HG03280 (cell line): ENCODE results near the gene FDXR.

Source experiments
- ATAC-seq: cut with Tn5 transposase; IDR thresholded peaks from one replicate; pipeline ENCODE4 v1.9.1; 2021; ENCODE audit warnings: mild to moderate bottlenecking, moderate library complexity; ENCODE audit not compliant: unreplicated experiment

The FDXR gene

DNA sequence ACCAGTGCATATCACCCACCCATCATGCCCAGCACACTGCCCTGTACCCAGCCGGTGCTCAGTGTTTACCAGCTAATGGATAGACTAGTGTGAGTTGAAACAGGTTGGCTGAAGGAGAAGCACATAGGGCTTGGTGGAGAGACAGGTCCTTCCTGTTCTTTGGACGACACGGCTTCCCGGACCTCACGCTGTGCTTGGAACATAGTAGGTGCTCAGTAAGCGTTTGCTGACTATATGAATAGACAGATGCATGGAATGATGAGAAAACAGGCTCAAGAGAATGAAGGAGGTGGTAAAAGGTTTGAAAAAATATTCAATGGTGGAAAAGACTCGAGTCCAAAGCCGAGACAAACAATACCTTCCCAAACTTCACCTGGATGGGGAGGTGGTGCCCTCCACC is 27.4 kb upstream of the FDXR start:
- ATAC-seq = no peak

DNA sequence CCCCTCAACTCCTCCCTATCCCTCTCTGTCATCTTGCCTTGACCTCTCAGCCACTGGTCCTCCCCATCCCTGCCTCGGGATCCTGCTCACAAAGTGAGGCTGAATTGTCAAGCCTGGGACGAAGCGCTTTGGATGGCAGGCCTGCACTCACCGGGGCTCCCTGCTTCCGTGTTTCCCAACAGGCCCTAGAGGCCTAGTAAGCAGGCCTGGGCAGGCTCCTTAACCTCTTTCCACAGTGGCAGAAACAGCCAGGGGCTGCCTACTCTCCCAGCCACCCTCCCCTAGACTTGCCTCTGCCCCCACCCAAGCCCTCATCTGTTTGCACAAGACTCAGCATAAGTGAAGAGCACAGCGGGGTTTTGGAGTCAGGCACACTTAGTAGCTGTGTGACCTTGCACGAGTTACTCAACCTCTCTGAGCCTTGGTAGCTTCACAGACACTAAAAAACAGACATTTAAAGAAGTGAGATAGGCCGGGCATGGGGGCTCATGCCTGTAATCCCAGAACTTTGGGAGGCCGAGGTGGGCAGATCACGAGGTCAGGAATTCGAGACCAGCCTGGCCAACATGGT is 25.7 kb upstream of the FDXR start:
- no peak for ATAC-seq

DNA sequence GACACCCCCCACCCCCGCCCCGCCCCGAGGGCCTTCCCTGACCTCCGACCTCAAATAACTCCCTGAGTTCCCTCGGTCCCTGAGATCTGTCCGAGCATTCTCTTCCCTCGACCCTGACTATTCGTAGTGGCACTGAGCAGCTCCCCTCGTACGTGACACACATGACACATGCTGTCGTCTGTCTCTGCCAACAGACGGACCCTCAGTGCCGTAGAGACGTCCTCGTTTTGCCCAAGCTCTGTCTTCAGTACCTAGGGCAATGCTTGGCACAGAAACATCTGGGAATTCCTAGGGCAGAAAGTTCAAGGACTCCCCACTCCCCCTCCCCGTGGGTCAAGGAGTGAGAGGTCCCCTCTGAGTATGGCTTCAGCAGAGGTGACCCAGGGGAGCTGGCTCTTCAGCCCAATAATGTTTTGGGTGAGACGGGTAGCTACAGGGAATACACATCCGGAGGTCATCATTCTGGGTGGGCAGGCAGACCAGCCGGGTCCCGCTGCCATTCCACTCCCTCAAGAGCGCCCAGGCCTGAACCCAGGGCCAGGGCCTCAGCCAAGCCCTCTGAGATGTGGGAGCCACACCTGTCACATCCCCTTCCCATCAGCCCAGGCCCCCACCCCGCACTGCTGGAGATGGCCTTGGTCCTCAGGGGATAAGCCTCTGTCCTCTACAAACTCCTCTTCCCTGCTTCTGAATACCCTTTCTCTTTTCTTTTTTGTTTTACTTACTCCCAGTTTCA is 21.3 kb upstream of the FDXR start:
- ATAC-seq = no peak

DNA sequence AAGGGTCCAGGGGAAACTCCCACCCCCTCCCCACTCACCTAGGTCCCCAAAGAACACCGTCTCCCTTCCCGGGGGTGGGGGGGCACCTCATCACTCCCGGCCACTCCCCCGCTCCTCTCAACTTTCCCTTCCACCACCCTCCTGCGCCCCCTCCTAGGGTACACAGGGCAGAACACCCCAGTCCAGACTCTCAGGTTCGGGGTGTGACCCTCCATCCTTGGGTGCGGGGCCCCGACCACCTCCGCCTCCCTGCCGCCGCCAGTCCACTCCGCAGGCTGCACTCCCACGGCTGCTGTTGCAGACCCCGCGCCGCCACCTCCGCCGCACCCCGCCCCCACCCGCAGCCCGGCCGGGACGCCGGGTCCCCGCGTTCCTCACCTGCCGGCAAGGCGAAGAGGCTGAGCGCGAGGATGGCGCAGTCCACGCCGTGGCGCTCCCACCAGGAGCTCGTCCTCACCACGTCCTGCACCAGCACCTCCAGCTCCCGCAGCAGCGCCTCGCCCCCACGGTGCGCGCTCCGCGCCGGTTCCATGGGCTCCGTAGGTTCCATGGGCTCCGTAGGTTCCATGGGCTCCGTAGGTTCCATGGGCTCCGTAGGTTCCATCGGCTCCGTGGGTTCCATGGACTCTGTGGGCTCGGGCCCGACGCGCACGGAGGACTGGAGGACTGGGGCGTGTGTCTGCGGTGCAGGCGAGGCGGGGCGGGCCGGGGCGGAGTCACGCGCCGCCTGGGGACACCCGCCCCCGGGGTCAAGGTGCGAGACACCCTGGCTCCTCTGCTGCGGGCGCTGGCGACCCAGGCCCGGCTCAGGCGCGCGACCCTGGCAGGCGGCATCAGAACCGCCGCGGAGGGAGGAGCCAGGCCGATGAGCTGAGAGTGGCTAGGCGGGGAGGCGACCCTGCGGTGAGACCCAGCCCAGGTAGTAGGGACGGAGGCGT is 20.4 kb upstream of the FDXR start, which contains the start of gene FADS6:
Gene FADS6, minus strand, starts transcription at position 660 of the 938 bp plus-strand sequence. Its CDS starts 38 bp downstream, at position 622.
- no peak for ATAC-seq

DNA sequence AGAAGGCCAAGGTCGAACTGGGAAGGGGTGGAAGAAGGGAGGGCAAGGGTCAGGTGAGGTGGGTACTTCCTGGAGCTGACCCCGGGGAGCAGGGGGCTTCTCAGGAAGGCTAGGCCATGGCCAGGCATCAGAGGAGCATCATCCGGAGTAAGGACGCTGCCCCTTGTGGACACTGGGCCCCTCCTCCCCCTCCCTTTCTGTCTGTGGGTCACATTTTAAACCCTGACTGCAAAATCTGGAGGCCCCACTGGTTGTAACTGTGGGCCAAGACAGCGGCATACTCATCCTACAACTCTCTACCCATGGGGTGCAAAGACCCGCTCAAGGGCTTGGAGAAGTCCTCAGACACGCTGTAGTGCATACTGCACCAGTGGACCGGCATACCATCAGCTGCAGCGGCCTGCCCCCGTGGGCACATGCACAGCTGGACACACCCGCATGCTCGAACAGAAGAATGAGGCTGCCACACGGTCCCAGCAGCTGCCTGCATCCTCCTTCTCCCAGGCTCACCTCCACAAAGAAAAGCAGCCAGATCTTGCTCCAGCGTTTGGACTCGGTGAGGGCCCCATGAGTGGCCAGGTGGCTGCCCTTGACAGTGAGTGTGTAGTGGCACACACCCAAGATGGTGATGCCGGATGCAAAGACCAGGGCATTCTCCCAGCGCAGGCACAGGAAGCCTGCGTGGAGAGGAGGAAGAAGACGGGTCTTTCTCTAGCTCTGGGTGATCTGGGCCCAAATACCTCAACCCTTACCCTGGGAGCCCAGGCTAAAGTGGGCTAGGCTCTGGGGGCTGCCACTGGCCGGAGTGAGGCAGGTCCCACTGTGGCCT is 19.4 kb upstream of the FDXR start:
- no peak for ATAC-seq

DNA sequence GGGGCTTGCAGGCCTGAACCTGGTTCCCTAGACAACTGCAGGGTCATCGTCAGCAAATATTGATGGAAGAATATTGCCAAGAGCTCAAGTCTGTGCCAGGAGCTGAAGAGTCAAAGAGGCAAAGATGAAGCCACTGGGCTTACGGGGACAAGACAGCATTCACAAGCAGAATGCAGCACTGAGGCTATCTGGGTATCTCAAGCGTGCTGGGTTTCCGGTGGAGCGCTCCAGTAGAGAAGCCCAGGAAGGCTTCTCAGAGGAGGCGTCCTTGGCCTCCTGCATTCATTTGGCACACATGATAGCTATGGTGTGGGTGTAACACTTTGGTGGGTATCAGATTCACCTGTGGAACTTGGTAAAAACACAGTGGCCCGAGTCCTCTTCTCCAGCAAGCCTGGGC is 17.8 kb upstream of the FDXR start:
- no peak for ATAC-seq

DNA sequence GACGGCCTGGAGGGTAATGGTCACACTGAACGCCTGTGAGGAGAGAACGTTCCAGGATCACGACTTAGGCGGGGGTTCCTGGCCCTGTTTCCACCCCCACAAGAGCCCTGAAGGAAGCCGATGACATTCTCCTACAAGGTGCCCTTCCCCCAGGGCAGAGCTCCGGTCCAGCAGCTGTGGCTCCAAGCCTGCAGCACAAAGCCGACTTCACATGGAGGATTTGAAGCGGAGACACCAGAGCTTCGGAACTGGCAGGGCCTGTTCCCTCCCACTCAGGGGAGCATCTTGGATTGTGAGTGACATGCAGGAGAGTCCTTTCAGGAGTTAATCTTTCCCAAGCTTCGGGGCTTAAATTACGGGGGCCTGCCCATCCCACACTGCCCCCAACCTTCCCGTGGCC is 15.7 kb upstream of the FDXR start:
- ATAC-seq = no peak

DNA sequence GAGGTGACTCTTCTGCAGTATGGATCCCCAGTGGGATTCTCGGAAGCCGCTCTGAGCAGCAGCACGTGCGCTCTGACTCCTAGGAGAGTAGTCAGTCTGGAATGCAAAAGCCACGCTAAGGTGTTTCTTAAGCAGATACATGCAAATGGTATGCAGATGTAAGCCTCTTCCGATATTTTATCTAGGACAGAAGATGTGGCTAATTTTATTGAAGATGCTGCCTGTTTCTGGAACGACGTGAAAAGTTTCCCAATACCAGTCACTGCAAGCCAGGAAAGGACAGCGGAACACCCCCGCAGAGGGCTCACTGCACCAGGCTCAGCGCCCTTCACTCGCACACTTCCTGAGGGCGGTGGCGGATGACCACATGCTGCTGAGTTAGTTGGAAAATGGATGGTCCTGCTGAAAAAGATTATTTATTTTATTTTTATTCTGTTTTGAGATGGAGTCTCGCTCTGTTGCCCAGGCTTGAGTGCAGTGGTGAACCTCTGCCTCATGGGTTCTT is 10.5 kb upstream of the FDXR start:
- ATAC-seq = no peak

DNA sequence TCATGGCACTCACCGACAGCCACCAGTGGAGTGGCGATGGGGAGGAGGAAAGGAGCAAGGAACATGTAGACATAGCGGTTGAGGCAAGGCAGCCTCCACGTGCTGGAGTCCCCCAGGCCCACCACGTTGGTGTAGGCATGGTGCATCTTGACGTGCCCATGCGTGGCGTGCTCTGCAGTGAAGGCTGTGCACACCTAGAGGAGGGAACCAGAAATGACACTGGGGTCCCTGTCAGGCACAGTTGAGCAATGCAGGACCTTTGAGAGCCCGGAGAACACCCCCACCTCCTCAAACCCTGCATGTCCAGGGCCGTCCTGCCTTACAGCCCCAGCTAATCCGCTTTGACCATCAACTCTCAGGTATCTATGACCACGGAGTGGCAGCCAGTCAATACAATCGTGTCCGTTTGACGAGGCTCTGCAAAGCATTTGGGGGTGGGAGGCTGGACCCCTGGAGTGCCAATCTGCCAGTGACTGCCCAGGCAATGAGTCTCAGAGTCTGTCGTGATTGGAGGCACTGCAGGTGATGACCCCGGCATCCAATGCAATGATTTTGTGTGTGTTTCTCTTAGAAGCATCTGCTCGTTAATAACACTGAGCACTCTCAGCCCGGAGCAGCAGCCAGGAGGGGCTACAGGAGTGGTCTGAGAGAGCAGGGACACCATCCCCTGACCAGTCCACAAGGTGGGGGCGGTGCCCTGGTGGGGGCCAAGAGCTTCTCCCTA is 9.9 kb upstream of the FDXR start:
- no peak for ATAC-seq

DNA sequence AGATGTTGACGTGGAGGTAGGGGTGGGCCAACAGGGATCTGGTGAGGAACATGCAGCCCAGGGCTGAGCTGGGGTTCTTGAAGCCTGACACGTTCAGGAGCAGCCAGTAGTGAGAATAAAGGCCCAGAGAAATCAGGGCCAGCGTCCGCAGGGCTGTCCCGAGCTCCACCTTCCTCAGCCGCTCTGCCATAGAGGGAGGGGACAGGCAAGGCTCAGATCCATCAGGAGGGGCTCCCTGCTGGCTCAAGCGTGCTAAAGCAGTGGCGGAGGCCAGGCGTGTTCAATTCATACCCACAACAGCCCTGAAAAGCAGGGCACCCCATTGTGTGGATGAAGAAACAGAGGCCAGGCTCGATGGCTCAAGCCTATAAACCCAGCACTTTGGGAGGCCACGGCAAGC is 8.3 kb upstream of the FDXR start:
- ATAC-seq = no peak

DNA sequence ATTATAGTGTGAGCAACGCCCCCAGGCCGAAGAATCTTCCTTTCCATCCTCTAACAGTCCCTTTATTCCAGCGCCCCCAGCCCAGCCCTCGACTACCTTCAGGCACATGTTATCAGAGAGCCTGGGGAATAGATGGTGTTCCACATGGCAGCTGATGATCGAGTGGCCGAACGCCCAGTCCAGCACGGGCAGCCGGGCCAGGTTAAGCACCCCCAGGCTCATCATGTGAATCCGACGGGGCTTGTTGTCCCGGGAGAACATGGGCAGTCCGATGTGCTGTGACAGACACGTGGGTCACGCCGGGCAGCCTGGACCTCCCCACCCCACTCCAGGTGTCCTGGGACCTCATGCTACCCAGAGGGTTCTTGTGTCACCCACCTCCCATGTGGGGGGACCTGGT is 6.5 kb upstream of the FDXR start:
- ATAC-seq = no peak

DNA sequence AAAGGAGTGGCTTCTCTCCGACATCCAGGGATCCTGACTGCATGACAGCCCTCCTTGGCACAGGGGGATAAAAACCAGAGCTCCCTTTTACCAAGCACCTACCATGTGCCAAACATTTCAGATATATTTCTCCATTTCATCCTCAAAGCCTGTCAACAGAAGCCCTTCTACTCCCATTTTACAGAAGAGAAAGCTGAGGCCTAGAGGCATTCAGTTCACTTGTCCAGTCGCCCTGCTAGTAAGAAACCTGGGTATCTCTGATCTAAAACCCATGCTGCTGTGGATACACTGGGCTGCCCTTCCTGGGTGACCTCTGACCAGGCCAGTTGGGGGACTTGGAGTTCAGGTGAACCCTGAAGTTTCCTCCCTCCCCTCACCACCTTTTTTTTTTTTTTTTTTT is 5.9 kb upstream of the FDXR start:
- ATAC-seq = no peak

DNA sequence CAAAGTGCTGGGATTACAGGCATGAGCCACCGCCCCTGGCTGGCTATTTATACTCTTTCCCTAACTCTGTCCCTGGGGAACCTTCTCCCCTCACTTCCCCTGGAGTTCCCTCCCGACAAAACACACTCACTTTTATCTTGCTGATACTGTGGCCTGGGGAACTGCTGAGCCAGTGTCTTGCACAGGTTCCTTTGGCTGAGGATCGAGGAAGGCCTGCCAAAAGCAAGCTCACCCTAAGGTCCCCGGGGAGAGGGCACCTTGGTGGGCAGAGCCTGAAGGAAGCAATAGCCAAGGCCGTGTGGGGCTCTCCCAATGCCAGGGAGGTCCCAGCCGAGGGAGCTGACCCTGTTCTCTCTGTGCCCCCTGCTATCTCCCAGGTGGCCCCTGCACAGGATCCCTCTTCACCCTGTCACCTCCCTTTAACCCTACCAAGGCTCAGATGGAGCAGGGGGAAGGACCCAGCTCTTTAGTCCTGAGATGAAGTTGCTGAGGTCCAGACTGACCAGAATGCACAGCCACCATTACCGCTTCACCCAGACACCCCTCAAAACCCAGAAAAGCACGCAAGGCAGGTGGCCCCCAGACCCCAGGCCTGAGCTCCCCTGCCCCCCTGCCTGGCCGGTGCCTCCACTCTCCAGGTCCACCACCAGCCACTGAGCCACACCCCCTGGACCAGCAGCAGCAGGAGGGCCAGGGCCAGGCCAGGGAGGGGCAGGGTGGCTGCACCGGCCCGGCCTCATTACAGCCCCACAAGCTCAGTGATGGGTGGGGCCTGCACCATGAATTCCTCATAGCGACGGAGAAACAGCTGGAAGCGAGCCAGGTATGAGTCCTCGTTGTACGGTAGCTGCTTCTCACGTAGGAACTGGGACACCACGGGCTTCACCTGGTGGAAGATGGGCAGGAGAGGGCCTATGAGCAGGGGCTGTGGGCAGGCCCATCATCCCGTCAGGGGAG is 5.1 kb upstream of the FDXR start:
- ATAC-seq = no peak

DNA sequence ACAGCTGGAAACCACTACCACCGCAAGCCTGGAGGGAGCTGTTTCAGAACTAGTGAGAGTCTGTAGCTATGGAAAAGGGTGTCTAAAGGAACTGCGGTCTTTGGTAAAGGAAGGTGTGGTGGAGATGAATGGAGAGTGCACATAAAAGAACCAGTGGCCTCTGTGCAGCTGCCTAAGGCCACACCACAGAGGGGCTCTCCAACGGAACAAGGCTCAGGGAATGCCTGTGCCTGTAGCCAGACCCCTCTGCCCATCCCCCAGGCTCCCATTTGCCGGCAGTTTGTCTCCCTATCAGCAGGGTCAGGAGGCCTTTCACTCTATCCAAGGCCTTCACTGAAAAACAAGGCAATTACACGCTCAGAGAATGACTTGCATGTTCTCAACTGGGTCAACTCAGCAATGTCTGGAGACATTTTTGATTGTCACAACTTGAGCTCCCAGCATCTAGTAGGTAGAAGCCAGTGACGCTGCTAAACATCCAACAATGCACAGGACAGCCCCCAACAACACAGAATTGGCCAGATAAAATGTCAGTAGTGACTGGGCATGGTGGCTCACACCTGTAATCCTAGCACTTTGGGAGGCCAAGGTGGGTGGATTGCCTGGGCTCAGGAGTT is 3.3 kb upstream of the FDXR start:
- no peak for ATAC-seq

DNA sequence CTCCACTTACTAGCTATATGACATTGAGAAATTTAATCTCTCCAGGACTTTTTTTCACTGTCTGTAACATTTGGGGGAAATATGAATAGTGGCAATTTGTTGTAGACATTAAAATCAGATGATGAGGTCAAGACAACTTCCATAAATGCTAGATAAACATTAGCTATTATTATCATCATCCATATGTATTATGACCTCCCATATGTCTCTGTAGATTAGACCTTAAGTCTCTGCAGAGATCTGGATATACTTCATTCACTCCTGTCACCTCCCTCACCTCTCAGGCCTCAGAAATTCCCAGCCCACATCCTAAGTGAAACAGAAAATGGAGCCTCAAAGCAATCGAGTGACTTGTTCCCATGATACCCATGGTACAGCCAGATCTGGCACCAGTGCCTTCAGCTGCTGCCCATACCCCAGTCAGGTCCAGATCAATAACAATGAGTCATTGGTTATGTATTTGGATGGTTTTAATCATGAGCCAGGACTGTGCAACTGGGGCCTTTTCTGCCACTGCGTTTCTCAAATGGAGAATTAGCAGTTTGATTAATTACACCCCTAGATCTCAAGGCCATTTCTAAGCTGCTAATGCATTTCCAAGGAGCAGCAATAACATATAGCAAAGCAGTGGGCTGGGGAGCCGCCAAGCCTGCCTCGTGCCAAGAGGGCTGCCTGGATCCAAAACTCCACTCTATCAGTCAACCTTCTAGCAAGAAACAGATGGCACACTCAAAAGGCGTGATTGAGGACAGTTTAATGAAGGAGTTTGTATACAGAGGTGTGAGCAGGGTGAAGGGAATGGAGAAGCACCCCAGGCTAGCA is 2.6 kb upstream of the FDXR start:
- ATAC-seq = no peak

DNA sequence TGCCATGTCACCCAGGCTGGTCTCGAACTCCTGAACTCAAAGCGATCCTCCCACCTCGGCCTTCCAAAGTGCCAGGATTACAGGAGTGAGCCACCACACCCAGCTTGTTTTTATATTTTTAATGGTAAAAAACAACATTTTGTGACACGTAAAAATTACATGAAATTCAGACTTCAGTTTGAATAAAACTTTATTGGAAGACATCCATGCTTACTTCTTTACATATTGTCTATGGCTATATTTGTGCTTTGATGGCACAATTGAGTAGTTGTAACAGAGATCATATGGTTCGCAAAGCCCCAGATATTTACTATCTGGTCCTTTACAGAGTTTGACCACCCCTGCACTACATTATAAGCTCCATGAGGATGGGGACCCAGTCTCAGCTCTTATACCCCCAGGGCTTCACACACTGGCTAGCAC is 1.8 kb upstream of the FDXR start:
- ATAC-seq = no peak

DNA sequence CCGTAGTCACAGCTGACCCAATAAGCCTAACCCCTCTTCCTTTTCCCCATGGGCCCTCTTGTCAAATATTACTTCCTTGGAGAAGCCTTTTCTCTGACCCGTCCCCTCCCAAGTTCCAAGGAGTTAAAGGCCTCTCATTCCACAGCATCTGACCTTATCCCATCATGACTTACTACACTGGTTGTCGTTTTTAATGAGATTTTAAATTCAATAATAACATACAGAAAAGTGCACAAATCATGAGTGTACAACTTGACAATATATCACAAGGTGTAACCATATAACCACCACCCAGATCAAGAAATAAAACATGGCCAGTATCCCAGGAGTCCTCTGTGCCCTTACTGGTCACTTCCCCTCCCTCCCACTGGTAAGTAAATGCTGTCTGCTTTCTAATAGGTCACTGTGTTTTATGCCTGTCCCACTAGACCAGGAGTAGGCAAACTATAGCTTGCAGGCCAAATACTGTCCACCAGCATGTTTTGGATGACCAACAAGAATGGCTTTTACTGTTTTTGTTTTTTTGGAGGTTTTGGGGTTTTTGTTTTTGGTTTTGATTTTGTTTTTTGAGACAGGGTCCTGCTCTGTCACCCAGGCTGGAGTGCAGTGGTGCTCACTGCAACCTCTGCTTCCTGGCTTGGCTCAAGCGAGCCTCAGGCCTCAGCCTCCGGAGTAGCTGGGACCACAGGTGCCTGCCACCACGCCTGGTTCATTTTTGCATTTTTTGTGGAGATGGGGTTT is 1.2 kb upstream of the FDXR start:
- no peak for ATAC-seq
